K562 (cell line): ENCODE measurements around the gene GALM. TPM values are rescaled to one million over a fixed set of nuclear protein-coding genes. Genes with fewer than 3 reads are reported as not detected.

Experiments
- ATF1 ChIP-seq, 2 experiments: fragments of 450-650 bp in 1 of 2; IDR thresholded peaks; 2 replicates each; pipeline ENCODE4 v1.6.1; 2016; ENCODE audit warnings: missing compliant biosample characterization in 1 of 2, missing genetic modification characterization in 1 of 2
- CHAMP1 ChIP-seq: fragments of 450-650 bp; IDR thresholded peaks from 2 replicates; pipeline ENCODE4 v1.6.1; 2016; ENCODE audit warnings: mild to moderate bottlenecking
- EHMT2 ChIP-seq: fragments of 450-650 bp; IDR thresholded peaks from 2 replicates; pipeline ENCODE4 v1.6.1; 2018; ENCODE audit warnings: antibody characterized with exemption
- ELF1 ChIP-seq: fragments of 200-800 bp; sonication (Bioruptor generic); IDR thresholded peaks from 2 replicates; pipeline ENCODE4 v1.6.1; 2016; ENCODE audit warnings: missing genetic modification characterization, missing compliant biosample characterization
- ELK1 ChIP-seq: sonication (generic); formaldehyde crosslinking; IDR thresholded peaks from 2 replicates; pipeline ENCODE4 v1.8.1; 2022; ENCODE audit warnings: missing genetic modification reagents
- HEY1 ChIP-seq: fragments of 250-450 bp; sonication (Bioruptor Pico); IDR thresholded peaks from 2 replicates; pipeline ENCODE4 v1.5.0; 2020; ENCODE audit warnings: mild to moderate bottlenecking, moderate library complexity, borderline replicate concordance
- LARP7 ChIP-seq: fragments of 450-650 bp; IDR thresholded peaks from 2 replicates; pipeline ENCODE4 v1.6.1; 2016
- LCOR ChIP-seq: sonication (generic); formaldehyde crosslinking; IDR thresholded peaks from 2 replicates; pipeline ENCODE4 v1.8.0; 2022; ENCODE audit warnings: mild to moderate bottlenecking, missing genetic modification reagents
- MGA ChIP-seq: fragments of 450-650 bp; IDR thresholded peaks from 2 replicates; pipeline ENCODE4 v1.6.1; 2016; ENCODE audit warnings: mild to moderate bottlenecking, moderate library complexity
- POLR2AphosphoS5 ChIP-seq: IDR thresholded peaks from 2 replicates; pipeline ENCODE4 v1.6.1; 2011; ENCODE audit warnings: mild to moderate bottlenecking, low read depth, low read length, moderate library complexity; ENCODE audit not compliant: control insufficient read depth, insufficient read depth
- RUNX1 ChIP-seq: sonication (generic); IDR thresholded peaks from 2 replicates; pipeline ENCODE4 v1.6.1; 2016; ENCODE audit warnings: antibody characterized with exemption, low read depth
- TAF1 ChIP-seq: IDR thresholded peaks from 2 replicates; pipeline ENCODE4 v1.6.1; 2011; ENCODE audit warnings: mild to moderate bottlenecking, low read length, moderate library complexity; ENCODE audit not compliant: insufficient read depth, control insufficient read depth, severe bottlenecking; ENCODE audit errors: extremely low read depth
- polyA plus RNA-seq, 8 experiments: library from polyadenylated mRNA; depleted of rRNA in 4 of 8; stranded (reverse) in 5 of 8; unstranded in 3 of 8; fragments of >200 nt; fragmentation: Nextera tagmentation in 2 of 8; fragmentation: Illumina TruSeq in 1 of 8; extraction: Ambion mirVana in 2 of 8; extraction: Trizol in 1 of 8; gene quantifications; 2 replicates each; pipeline versions ENCODE4 v1.2.1 to v1.2.3, GENCODE V29; 2011 to 2014; ENCODE audit warnings: inconsistent platforms in 1 of 8, missing spikeins in 1 of 8
- total RNA-seq, 7 experiments: library from RNA; depleted of rRNA in 6 of 7; stranded (reverse); fragments of >200 nt in 6 of 7; fragmentation: Illumina TruSeq in 2 of 7; extraction: Trizol in 2 of 7; gene quantifications; 2 replicates each; pipeline versions ENCODE4 v1.2.1 to v1.2.3, GENCODE V29; 2011 to 2021; ENCODE audit warnings: low replicate concordance in 1 of 7

Gene GALM
- total and polyA plus RNA-seq, 9 of the 15 experiments (the other 6 are each of a cell fraction or from before 2014, with no cell fraction given), result 22.1 to 51.7 (median 27.9) TPM

GRCh38 chr2:38750891-38751595 is 85.1 kb downstream of the GALM start, which contains the start of gene SRSF7 (continued):
- TF ChIP-seq MGA, result peak; percentile 94
- TF ChIP-seq LCOR (CRISPR knock-in tag), result peak; percentile 94
- no peak for TF ChIP-seq EHMT2
- TF ChIP-seq ATF1 (CRISPR knock-in tag; IDR thresholded peaks at IDR 0.05), result peak; percentile 50; the same call in 1 of the 2 replicates
- TF ChIP-seq ATF1 (tag; IDR thresholded peaks at IDR 0.05), result peak; percentile 90
- peak; percentile 100 for TF ChIP-seq POLR2AphosphoS5
- peak; percentile 74; the same call in 1 of the 2 replicates for TF ChIP-seq RUNX1
- peak; percentile 91 for TF ChIP-seq ELF1 (tag)
- peak; percentile 88; the same call in 1 of the 2 replicates for TF ChIP-seq HEY1 (CRISPR knock-in tag)
- no peak for TF ChIP-seq ELK1 (CRISPR knock-in tag)
- TF ChIP-seq LARP7, result peak; percentile 98
- TF ChIP-seq TAF1, result peak; percentile 100
- TF ChIP-seq CHAMP1, result peak; percentile 65; the same call in 1 of the 2 replicates
